OCI-LY1 (cell line): Measurements from ENCODE around the gene POLL.
A peak's percentile ranks its signal among the peaks of the same experiment; 100 is the strongest.

ENCODE experiments used
- H2AFZ ChIP-seq: fragments of 200-600 bp; sonication (generic), shearing (Covaris generic); 2 replicates; pipeline ENCODE4 v1.6.0; 2014; ENCODE audit warnings: antibody characterized with exemption, mild to moderate bottlenecking, low read length
- H3F3A ChIP-seq: fragments of 200-600 bp; sonication (generic), shearing (Covaris generic); 2 replicates; pipeline ENCODE4 v1.6.0; 2014; ENCODE audit warnings: mild to moderate bottlenecking, antibody characterized with exemption, low read length, moderate library complexity; ENCODE audit not compliant: insufficient read depth
- H3K27ac ChIP-seq: fragments of 200-600 bp; sonication (generic); 2 replicates; pipeline ENCODE4 v1.5.1; 2014; ENCODE audit warnings: low read length, mixed run types, mild to moderate bottlenecking, low read depth; ENCODE audit not compliant: poor library complexity, severe bottlenecking
- H3K27me3 ChIP-seq: fragments of 200-600 bp; sonication (generic); 2 replicates; pipeline ENCODE4 v1.6.0; 2014; ENCODE audit warnings: antibody characterized with exemption, mild to moderate bottlenecking, low read length, moderate library complexity; ENCODE audit not compliant: insufficient read depth
- H3K36me3 ChIP-seq: fragments of 200-600 bp; sonication (generic); 2 replicates; pipeline ENCODE4 v1.6.1; 2014; ENCODE audit warnings: mild to moderate bottlenecking, antibody characterized with exemption, low read length, moderate library complexity, mixed read lengths; ENCODE audit not compliant: insufficient read depth
- H3K4me1 ChIP-seq: fragments of 200-600 bp; sonication (generic); 2 replicates; pipeline ENCODE4 v1.5.1; 2014; ENCODE audit warnings: mild to moderate bottlenecking, low read length, moderate library complexity; ENCODE audit not compliant: insufficient read depth, severe bottlenecking
- H3K4me2 ChIP-seq: fragments of 200-600 bp; sonication (generic), shearing (Covaris generic); 2 replicates; pipeline ENCODE4 v1.6.1; 2014; ENCODE audit warnings: low read length
- H3K4me3 ChIP-seq: fragments of 200-600 bp; sonication (generic); 2 replicates; pipeline ENCODE4 v1.5.1; 2014; ENCODE audit warnings: low read length, low read depth, mild to moderate bottlenecking, mixed read lengths; ENCODE audit not compliant: poor library complexity, severe bottlenecking
- H3K79me2 ChIP-seq: fragments of 200-600 bp; shearing (Covaris generic); 2 replicates; pipeline ENCODE4 v1.6.1; 2016; ENCODE audit warnings: mixed run types, low read length, mixed read lengths; ENCODE audit not compliant: insufficient read depth
- H3K9ac ChIP-seq: fragments of 200-600 bp; sonication (generic), shearing (Covaris generic); 2 replicates; pipeline ENCODE4 v1.6.1; 2014; ENCODE audit warnings: mild to moderate bottlenecking, low read length, mixed read lengths
- H3K9me2 ChIP-seq: fragments of 200-600 bp; sonication (generic), shearing (Covaris generic); 2 replicates; pipeline ENCODE4 v1.6.1; 2014; ENCODE audit warnings: low read depth, mild to moderate bottlenecking, low read length, mixed read lengths
- H3K9me3 ChIP-seq: fragments of 200-600 bp; shearing (Covaris generic); 2 replicates; pipeline ENCODE4 v1.6.1; 2014; ENCODE audit warnings: low read length, mixed read lengths
- H4K20me1 ChIP-seq: fragments of 200-600 bp; sonication (generic), shearing (Covaris generic); 2 replicates; pipeline ENCODE4 v1.6.0; 2016; ENCODE audit warnings: mild to moderate bottlenecking, low read length; ENCODE audit not compliant: insufficient read depth
- CTCF ChIP-seq: fragments of 200-600 bp; sonication (generic), shearing (Covaris generic); IDR thresholded peaks from 2 replicates; pipeline ENCODE4 v1.5.1; 2017; ENCODE audit warnings: mild to moderate bottlenecking, antibody characterized with exemption, low read length, moderate library complexity, mixed read lengths
- EZH2 ChIP-seq: fragments of 200-600 bp; sonication (generic), shearing (Covaris generic); IDR thresholded peaks from 2 replicates; pipeline ENCODE4 v1.8.0; 2017; ENCODE audit warnings: borderline replicate concordance, mixed run types, mild to moderate bottlenecking, antibody characterized with exemption, low read length, moderate library complexity, mixed read lengths

Gene POLL

DNA sequence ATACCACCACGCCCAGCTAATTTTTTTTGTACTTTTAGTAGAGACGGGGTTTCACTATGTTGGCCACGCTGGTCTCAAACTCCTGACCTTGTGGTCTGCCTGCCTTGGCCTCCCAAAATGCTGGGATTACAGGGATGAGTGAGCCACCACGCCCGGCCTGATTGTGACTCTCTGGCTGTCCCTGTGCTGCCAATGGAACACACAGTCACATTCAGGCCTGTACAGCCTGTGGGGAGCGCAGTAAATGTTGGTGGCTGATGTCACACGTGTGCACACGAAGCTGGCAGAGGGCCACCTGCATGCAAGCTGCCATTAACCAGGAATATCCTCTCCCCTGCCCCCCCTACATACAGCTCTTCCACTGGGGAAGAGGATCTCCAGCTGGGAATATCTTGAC lies 22.1 kb downstream of the POLL start:
- no peaks in the 10 kb centered on the region for H3K27me3 ChIP-seq

DNA sequence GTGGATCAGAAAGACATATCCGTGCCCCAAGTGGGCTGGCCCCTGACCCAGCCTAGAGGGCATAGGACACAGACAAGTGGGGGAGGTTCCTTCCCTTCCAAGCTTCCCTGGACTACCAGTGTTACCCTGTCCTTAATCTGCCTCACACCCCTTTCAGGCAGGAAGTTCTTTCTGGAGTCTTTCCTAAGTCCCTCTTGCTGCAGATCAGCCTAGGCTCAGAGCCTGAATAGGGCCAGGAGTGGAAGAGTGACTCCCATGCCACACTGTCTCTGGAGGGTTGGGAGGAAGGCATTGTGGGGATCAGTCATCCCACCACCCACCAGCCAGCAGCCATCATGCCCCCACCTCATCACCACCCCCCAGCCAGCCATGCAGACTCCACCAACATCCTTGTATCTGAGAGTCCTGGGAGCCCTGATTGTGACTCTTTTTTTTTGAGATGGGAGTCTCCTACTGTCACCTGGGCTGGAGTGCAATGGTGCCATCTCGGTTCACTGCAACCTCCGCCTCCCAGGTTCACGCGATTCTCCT lies 22.6 kb downstream of the POLL start:
- Histone ChIP-seq H3K27me3 (no peaks in the 10 kb centered on the region), H3K4me2 (no peak overlapping the region), H3K9me3 (no peaks in the 10 kb centered on the region), H3K9ac (no peak overlapping the region), H3K79me2 (no peaks in the 10 kb centered on the region), H3K36me3 (no peaks in the 10 kb centered on the region), H3F3A (no peaks in the 10 kb centered on the region), H2AFZ (no peak overlapping the region), H4K20me1 (no peaks in the 10 kb centered on the region), H3K4me1 (peaks cover 8% of the 10 kb centered on the region), H3K9me2 (no peaks in the 10 kb centered on the region), H3K27ac (no peak overlapping the region), H3K4me3 (no peak overlapping the region)
- TF ChIP-seq EZH2 (no peak), CTCF (no peak)

More for the DNA sequence above, 22.1 kb downstream of the POLL start:
- H3K36me3 ChIP-seq, result no peaks in the 10 kb centered on the region
- no peaks in the 10 kb centered on the region for H3K9me2 ChIP-seq
- H3K27ac ChIP-seq, result no peak overlapping the region
- peak overlapping the region; percentile 47 for H3K4me2 ChIP-seq
- TF ChIP-seq EZH2 (no peak), CTCF (no peak)
- H3K4me1 ChIP-seq, result peaks cover 10% of the 10 kb centered on the region
- no peaks in the 10 kb centered on the region for H3F3A ChIP-seq
- no peaks in the 10 kb centered on the region for H3K79me2 ChIP-seq
- H3K9me3 ChIP-seq, result no peaks in the 10 kb centered on the region
- no peak overlapping the region for H2AFZ ChIP-seq
- H3K4me3 ChIP-seq, result peak overlapping the region; percentile 30
- no peaks in the 10 kb centered on the region for H4K20me1 ChIP-seq
- no peak overlapping the region for H3K9ac ChIP-seq

- Histone ChIP-seq H3K9ac (no peak overlapping the region), H3K4me1 (peaks cover 2% of the 10 kb centered on the region), H2AFZ (no peak overlapping the region), H3K4me2 (no peak overlapping the region), H3F3A (no peaks in the 10 kb centered on the region), H3K27ac (no peak overlapping the region), H3K79me2 (no peaks in the 10 kb centered on the region), H4K20me1 (no peaks in the 10 kb centered on the region), H3K9me2 (no peaks in the 10 kb centered on the region), H3K9me3 (no peaks in the 10 kb centered on the region), H3K27me3 (no peaks in the 10 kb centered on the region), H3K36me3 (no peaks in the 10 kb centered on the region), H3K4me3 (no peak overlapping the region)
- TF ChIP-seq EZH2 (no peak), CTCF (no peak)
Observed at GRCh38 chr10:101564490-101564991, 23.5 kb downstream of the POLL start.
